Right renal pelvis (tissue), 4 donors: ENCODE data around the gene EXOC4. TPM values are rescaled to one million over a fixed set of nuclear protein-coding genes. Genes with fewer than 3 reads are reported as not detected.
A peak's percentile ranks its signal among the peaks of the same experiment; 100 is the strongest.
"Not testable (repeated sequence)": the region's sequence is repeated elsewhere in the genome, so short reads cannot be mapped to it uniquely, and the experiment has no call there.

Source experiments
- DNase-seq, 4 donors: peaks; one replicate each; pipeline ENCODE4 v3.0.0-alpha.2; 2013; ENCODE audit warnings: low read depth in 4 of 4, low spot score in 3 of 4, missing footprints in 1 of 4
- polyA plus RNA-seq, 4 donors: library from polyadenylated mRNA; unstranded; fragments of 120-200 nt; gene quantifications; one replicate each; pipeline ENCODE4 v1.2.1, GENCODE V29; 2013; ENCODE audit not compliant: insufficient read length in 4 of 4

Gene EXOC4
- polyA plus RNA-seq, 4 donors, result 66.9 to 71.9 (median 69.9) TPM

DNA sequence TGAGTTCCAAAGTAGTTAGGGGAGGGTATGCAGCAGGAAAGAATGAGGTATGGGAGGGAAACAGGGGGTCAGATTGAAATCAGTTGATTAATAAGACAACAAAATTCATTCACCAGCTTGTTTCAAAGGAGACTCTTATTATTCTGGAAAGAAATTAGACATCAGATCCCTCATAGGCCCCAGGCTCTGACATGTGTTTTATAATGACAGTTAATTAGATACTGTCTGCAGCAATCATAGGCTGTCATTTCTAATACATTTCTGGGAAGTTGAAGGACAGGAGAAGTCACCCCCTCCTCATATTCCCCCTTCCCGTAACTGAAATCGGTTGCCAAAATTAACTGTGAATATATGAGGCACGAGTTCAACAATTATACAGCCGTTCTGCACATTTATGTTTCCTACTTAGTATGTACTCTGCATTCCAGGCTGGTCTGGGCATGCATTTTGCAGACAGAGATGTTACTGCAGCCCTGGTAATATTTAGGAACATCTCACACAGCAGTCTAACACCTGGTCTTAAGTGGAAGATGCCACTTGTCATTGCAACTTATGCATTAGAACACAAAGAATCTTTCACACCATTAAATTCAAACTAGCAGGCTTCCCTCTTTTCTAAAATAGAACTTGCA, 519.0 kb downstream of the EXOC4 start:
- DNase-seq, result no peak

DNA sequence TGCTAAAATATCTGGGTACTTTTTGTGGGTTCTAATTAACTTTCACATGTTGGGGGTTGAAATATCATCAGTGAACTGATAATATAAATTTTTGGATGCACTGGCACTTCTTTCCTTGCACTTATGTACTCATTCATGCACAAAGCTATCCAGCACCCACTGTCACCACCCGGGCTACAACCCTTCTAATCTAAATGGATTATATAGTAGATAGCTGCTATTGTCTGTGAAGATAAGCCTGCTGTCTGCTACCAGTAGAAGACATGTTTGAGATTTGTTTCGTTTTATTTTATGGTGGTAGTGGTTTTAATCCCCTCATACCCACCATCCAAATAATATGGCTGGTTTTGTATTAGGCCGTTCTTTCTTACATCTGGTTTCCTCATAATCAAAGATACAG, 520.7 kb downstream of the EXOC4 start:
- no peak for DNase-seq

DNA sequence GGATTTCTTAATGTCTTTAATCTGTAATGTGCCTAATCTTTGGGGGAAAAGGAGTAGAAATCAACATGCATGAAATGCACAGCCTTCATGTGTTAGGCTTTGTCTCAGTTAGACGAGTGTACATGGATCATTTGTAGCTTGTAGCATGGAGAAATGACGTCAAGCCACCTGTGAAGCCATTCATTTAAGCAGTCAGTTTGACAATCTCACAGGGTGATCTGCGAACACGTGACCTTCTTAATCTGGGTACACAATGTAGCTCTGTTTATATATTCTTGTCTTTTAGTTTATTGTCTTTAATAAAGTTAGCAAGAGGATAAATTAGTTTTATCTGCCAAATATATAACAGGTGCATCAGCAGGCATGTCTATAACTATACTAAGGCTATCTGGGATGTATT, 522.3 kb downstream of the EXOC4 start:
- no peak for DNase-seq

DNA sequence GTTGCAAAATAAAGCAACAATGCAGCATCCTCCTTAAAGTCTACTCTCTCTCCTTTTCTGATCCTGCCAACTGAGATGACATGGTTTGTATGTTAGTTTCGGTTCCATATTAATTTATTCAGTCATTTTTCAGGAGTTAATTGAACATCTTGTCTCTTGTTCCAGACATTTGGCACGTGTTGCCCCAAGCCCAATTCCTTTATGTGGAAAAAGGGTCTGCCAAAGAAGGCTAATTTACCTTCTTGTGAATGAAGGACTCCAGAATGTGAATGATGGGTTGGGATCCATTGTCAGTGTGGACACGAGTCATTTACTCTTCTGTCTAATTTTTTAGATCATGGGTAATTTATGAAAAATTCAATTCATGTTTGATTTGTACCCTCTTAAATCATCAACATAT, 523.4 kb downstream of the EXOC4 start:
- no peak for DNase-seq

DNA sequence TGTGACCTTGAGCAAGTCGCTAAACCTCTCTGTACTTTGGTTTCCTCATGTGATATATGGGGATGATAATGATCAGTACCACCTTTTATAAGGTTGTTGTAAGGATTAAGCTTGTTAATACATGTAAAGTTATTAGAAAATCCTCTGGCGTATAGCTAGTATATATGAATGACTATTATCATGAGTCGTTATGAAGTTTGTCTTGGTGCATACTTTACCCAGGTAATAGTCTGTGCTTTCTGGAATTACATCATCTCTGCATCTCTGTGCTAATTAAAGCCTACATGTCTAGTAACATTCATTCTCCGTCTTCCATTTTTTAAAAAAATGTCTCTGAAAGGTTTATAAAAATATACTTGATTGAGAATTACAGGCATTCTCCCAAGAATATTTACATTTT, 524.8 kb downstream of the EXOC4 start:
- no peak for DNase-seq

DNA sequence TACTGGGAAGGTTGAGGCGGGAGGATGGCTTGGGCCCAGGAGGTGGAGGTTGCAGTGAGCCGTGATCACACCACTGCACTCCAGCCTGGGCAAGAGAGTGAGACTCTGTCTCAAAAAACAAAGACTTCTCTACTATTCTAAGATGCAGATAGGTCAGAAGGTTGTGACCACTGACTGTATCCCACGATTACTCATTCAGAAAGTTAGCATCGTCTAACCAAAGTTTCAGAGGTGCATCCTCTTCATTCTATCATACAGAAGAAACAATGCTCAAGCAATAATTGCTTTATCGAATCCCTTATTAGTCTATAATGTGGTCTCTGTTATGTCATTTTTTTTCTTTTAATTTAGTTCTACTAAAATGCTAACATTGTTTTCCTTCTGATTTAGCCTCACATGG, 525.6 kb downstream of the EXOC4 start:
- DNase-seq, result no peak

DNA sequence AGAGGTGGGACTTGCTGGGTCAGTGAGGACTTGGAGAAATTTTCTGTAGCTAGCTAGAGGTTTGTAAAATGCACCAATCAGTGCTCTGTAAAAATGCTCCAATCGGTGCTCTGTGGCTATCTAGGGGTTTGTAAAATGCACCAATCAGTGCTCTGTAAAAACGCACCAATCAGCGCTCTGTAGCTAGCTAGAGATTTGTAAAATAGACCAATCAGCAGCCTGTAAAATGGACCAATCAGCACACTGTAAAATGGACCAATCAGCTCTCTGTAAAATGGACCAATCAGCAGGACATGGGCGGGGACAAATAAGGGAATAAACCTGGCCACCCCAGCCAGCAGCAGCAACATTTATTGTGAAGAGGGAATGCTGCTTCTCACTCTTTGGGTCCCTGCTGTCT, 526.7 kb downstream of the EXOC4 start:
- not testable (repeated sequence) for DNase-seq

DNA sequence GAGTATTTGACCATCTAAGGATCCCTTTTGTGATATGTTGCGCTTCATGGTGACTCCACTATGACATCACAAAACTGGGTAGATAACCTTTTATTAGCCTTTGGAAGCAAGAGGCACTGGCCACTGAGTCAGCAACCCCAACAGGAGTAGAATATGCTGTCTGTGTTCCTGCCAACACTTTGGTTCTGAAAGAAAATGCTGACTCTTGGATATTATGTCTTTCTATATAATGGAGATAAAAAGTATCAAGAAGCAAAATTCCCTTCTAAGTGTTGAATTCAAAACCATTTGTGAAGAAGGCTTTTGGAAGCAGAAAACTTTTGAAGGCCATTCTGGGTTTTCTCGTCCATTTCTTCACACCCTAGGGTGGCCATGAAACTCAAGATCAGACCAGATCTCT, 528.0 kb downstream of the EXOC4 start:
- no peak for DNase-seq

DNA sequence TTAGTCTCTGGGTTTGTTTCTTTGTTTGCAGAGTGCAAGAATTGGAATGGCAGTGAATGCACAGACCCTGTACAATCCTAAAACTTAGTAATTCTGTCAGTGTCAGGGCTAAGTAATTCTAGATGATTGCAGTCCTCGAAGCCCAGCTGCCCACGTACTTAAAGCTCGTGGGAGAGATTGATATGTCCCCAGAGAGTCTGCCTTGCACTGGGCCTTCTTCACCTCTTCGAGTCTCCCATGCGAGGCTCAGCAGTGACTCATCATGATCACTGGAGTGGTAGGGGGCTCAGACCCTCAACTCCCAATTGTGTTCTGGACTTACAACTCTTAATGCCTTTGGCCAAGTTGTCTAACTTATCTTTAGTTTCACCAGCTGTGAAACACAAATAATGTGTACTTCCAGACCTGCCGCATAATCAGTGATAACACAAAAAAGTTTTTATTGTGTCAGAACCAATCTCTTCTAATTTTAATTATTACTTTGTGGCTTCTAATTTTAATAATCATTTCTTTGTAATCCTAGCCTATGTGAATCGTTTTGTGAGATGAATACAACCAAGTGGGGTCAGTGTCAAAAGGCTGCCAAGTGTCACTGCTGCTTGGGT, 528.7 kb downstream of the EXOC4 start:
- no peak for DNase-seq

DNA sequence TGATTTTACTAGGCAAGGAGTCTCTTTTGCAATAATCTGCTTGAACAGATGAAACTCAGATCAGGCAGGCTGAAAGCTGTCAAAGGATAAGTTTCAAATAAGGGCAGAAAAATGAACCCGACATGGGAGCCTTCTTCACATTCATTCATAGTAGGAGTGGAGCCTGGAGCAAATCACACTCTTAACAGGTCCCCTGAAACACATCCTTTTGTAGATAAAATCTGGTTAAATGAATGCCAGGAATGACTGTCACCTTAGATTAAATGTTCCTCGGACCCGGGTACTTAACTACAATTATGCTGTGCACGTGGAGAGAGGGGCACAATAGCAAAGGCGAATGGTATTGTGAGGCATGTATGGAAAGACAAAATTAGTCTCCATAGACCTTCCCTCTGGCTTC, 529.6 kb downstream of the EXOC4 start:
- DNase-seq, result no peak

DNA sequence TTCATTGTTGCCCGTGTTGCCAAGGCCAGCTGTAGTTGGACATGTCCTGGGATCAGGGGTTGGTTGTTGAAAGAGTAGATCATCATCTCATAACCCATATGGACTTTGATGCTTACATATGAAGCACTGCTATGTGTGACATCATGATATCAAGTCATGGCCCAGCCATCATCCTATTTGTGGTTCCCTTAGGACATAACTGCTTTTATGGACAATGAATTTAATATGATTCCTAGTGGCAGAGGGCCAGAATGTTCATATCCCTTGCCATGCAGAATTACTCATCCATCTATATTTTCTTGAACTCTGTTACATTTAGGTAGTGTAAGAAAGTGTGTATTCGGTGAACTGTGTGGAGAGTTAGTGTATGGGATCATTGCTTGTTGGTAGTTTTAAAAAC, 530.4 kb downstream of the EXOC4 start:
- DNase-seq, result no peak

DNA sequence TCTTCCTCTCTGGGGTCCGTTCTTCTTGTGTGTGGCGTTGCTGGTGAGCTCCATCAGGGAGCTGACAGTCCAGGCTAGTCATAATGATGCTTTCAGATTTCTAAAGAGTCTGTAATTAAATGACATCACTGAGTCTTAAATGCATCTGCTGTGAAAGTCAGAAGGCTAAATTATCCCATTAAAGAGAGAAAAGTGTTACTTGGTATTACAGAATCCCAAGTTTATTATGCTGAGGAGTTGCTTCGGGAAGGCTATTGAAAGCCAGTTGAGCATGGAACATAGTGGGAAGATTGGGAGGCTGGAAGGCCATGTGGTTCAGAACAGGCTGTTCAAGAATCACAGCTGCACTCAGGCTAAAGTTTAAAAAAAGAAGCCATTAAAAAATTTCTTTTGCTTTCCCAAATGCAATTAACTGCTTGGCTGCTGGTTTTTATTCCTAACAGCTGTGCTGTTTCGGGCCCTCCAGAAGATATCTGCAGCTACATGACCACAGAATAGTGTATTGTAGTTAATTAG, 531.7 kb downstream of the EXOC4 start:
- no peak for DNase-seq

DNA sequence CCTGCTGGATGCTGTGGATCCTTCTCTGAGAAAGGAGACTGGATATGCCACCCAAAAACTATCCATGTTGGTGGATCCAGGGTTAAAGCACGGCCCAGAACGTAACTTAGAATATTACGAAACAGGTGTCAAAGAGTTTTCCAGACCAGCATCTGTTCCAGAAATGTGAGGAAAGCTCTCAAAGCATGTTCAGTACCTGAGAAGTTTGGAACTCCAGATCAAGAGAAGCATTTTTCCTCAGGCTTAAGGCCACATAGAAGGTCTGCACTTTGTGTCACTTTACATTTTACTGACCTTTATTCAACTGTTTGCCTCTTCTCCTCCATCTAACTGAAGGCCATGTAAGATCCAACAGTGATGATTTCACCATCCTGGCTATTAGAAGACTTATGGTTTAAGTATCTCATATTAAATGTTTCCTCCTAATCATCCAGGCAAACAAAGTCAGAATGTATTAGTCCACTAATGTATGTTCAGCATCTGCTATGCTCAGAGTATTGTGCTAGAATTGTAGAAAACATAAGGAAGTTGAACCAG, 533.6 kb downstream of the EXOC4 start:
- no peak for DNase-seq

DNA sequence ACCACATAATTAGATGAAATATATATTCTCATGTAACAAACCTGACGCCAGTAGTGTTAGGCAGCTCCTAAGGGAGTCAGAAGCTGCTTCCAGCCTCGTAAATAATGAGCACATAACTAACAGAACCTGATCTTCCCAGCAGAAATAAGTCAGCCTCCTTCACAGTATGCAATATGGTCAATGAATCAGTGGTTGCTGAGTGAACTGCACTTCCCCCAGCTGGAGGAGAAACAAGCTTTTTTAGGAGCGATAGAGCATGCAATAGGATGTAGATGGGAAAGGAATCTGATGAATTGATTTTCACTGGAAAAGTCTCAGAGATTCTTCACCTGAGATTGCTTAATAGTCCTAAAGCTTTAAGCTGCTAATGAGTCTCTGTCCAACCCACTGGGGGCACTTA, 537.1 kb downstream of the EXOC4 start:
- no peak for DNase-seq

DNA sequence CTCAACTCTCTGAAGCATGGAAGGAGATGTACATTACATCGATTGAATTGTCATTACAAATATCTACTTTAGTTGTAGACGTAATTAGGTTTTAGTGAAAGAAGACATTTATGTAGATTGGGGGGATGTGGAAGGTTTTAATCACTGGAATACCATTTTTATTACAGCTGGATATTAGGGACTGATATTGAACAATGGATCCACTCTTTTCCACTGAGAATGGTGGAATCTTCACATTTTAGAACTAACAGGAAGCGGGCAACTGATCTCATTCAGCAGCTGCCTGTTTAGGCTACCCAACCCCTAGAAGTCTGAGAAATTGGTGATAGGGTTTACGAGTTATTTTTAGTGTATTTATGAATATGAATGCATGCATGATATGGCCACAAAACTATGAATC, 538.0 kb downstream of the EXOC4 start:
- no peak for DNase-seq

DNA sequence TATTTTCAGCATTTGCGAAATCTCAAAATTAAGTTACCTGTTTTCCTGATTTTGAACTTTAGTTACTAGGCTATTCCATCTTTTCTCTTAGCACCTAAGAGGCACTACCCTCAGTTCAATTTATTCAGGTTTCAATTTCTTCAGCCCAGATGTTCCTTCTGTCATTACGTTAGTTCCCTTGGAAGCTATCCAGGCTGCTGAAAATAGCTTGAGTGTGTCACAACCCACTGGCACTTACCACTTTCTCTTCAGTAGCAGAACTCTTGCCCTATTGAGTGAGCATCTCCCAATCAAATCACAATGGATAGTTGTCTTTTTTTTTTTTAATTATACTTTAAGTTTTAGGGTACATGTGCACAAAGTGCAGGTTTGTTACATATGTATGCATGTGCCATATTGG, 541.6 kb downstream of the EXOC4 start:
- DNase-seq, result no peak

DNA sequence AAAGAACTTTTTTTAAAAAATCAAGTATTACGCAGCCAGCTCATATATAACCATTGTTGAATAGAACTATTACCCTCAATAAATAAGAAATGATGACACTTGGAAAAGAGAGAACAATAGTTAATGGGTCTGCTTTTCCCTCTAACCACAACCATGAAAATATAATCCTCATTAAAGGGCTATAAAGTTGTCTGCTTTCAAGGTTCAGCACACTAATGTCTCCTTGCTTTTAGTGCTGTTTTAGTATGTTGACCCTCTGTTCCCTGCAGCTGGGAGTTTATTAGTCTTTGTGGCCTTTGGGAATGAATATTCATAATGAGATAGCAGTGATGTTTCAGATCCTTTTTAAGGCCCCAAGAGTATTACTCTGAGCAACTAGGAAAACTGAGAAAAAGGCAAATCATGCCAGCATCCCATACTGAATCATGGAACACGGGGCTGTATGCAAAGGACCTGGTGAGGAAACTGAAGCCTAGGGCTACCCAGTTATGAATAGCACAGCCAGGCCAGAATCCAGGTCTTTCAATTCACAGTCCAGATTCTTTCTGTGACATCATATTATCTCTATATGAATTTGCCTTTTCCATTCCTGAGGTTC, 542.3 kb downstream of the EXOC4 start:
- peak in 1 of 4 donors; percentile 20 for DNase-seq

DNA sequence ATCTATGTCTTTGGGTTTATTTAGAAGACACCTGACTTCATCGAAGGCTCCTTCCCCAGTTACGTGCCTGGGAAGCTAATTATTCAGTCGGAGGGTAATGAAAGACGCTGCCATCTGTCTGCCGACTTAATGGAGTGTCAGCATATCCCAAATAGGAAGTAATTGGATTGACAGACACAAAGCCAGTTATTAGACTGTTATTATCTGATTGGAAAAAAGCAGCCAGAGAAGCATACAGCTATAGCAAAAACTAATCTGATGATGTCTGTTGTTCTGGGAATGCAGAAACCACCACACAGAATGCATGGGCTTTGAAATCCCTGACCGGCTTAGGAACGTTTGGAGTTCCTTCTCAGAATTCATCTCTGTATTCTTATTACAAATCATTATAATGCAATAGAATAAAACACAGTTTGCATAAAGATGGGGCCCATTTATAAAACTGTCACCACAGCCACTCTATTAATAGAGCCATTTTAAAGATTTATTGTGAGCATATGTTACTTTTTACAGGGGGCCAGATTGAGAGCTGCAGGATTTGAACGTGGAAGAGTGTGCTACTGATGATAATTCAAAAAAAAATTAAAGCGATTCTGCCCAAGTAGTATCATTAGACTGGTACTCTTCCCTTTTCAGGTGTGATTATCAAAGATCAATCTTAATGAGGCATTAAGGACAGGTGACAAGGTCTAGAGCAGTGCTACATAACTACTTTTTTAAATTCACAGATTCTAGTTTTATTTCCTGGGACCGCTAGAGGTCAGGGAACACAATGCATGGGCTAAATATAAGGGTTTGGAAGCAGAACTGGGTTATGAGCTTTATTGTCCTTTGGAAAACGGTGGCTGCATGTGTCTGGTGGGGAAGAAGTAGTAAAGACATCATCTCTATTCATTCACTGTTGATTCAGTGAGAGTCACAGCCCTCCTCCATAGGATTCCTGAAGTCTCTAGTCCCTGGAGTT, 544.2 kb downstream of the EXOC4 start:
- no peak for DNase-seq

DNA sequence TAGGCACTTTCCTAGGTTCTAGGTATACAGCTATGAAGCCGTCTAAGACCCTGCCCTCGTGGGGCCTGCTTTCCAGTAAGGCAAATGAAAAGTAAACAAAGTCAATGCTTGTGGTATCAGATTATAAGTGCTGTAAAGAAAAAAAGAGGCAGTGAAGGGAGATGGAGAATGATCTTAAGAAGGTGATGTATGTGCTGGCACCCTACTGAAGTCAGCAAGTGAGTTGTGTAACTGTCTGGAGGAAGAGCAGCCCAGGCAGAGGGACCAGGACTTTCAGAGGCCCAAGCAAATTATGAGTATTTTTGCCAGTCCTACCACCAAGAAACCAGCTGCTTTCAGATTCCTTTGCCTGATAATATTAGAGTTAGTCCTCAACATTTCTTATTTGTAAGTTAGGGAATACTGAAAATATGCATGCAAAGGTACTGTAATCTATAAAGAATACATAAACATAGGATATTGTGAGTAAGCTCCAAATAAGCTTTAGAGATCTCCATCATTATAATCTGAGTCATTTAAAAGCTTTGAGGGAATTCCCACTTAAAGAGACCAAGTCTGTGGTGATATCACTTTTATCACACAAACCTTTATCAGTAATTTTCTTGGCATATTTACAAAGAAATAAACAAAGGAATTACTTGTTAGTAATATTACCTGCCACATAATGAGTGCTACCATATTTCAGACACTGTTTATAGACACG, 545.1 kb downstream of the EXOC4 start:
- no peak for DNase-seq

DNA sequence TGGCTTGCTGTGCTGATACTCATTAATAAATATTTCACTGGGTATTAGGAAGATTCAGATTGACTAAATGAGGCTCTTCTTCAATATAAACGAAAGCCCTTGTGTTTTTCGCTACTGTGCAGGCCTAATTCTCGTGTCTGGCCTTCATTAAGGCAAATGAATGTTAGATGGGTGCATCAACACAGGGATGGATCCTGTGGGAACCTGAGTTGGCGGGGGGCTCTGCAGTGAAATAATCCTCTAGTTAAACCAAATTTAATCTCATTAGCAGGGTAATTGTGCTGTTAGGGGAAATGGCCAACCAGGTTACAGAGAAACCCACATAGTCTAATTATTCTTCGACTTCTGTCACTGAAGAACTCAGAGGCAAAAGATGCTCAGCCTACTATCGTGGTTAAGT, 548.5 kb downstream of the EXOC4 start:
- no peak for DNase-seq
